ENCODE results near the gene SAE1.
"Not testable (repeated sequence)": the region's sequence is repeated elsewhere in the genome, so short reads cannot be mapped to it uniquely, and the experiment has no call there.

SAE1 gene

DNA sequence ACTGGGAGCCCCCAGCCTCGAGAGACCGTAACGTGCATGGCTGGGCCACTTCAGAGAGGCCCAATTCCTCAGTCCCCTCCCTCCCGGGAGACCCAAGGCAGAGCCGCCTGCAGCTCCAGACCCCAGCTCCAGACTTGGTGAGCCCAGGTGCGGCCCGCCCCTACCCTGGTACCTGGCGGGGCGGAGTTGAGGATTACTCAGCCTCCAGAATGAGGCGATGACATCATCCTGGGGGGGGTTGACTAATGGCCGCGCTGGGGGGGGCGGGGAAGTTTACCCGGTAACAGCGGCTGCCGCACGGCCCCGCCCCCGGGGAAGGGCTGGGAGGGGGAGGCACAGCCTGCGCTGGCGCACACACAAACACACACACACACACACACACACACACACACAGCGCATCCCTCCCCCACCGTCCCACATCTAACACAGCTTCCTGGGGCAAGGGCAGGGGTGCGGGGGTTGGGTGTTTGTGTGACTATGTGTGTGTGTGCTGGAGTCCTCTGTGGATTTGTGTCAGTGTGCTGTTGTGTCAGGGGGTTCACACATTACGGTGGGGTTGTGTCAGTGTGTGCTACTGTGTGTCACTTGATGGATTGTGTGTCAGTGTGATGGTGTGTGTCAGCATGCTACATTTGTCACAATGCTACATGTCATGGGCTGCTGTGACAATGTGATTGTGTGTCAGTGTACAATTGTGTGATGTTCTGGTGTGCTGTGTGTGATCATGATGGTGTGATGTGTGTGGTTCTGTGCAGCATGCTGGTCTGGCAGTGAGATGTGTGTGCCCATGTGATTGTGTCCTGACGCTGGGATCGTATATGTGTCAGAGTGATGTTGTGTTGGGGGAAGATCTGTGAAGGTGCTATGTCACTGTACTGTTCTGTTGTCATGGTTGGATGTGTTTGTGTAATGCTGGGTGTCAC lies 110.6 kb downstream of the SAE1 start:
- CTCF ChIA-PET = interaction anchor here (1.5 kb wide), 1 partner anchor 31 kb away, joined by 5 read pairs; no protein-coding TSS in a partner anchor
- TF ChIP-seq, protein P1, sequence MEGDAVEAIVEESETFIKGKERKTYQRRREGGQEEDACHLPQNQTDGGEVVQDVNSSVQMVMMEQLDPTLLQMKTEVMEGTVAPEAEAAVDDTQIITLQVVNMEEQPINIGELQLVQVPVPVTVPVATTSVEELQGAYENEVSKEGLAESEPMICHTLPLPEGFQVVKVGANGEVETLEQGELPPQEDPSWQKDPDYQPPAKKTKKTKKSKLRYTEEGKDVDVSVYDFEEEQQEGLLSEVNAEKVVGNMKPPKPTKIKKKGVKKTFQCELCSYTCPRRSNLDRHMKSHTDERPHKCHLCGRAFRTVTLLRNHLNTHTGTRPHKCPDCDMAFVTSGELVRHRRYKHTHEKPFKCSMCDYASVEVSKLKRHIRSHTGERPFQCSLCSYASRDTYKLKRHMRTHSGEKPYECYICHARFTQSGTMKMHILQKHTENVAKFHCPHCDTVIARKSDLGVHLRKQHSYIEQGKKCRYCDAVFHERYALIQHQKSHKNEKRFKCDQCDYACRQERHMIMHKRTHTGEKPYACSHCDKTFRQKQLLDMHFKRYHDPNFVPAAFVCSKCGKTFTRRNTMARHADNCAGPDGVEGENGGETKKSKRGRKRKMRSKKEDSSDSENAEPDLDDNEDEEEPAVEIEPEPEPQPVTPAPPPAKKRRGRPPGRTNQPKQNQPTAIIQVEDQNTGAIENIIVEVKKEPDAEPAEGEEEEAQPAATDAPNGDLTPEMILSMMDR (IDR thresholded peaks at IDR 0.05; ENCODE audit: control extremely low read depth, extremely low read depth, low read depth, missing control alignments) = no peak
- peak; percentile 79 for DNase-seq (ENCODE audit: extremely low spot score)
- POLR2A ChIA-PET = interaction anchor here (0.6 kb wide), 1 partner anchor 40 kb away, joined by 4 read pairs; no protein-coding TSS in a partner anchor

GRCh38 chr19:47241919-47242577 lies 111.4 kb downstream of the SAE1 start:
- TF ChIP-seq, protein P1 (IDR thresholded peaks at IDR 0.05; ENCODE audit: control extremely low read depth, extremely low read depth, low read depth, missing control alignments) = peak; percentile 1
- ChIA-PET POLR2A (interaction anchor here (2.7 kb wide), 1 partner anchor 15 kb away, joined by 56 read pairs; no protein-coding TSS in a partner anchor), CTCF (interaction anchor here (6.3 to 12.0 kb wide), 3 partner anchors 35 to 95 kb away, joined by 128 to 444 read pairs (median 194); no protein-coding TSS in a partner anchor)
- peak; percentile 9 for DNase-seq (ENCODE audit: extremely low spot score)

GRCh38 chr19:47243364-47243775 lies 112.7 kb downstream of the SAE1 start:
- ChIA-PET CTCF (interaction anchor here (1.0 to 12.0 kb wide), 14 partner anchors 19 to 148 kb away, joined by 3 to 444 read pairs (median 20); partner anchors contain the start of genes SAE1 and ZC3H4), POLR2A (interaction anchor here (0.8 to 2.7 kb wide), 7 partner anchors 16 to 112 kb away, joined by 3 to 56 read pairs (median 8); partner anchors contain the start of gene SAE1)
- DNase-seq (ENCODE audit: extremely low spot score) = no peak
- TF ChIP-seq, protein P1 (IDR thresholded peaks at IDR 0.05; ENCODE audit: control extremely low read depth, extremely low read depth, low read depth, missing control alignments) = no peak

GRCh38 chr19:47243776-47244547 lies 113.3 kb downstream of the SAE1 start:
- peak; percentile 89 for DNase-seq (ENCODE audit: extremely low spot score)
- CTCF ChIA-PET = interaction anchor here (0.6 to 12.0 kb wide), 51 partner anchors 10 to 587 kb away, joined by 3 to 444 read pairs (median 5); partner anchors contain the start of genes CCDC9, SAE1 and ZC3H4
- TF ChIP-seq, protein P1 (IDR thresholded peaks at IDR 0.05; ENCODE audit: control extremely low read depth, extremely low read depth, low read depth, missing control alignments) = peak; percentile 99
- POLR2A ChIA-PET = interaction anchor here (0.6 to 2.7 kb wide), 12 partner anchors 9 to 514 kb away, joined by 3 to 56 read pairs (median 6); partner anchors contain the start of genes CCDC9, SAE1 and ZC3H4

GRCh38 chr19:47247308-47247990 lies 116.8 kb downstream of the SAE1 start:
- TF ChIP-seq, protein P1 (IDR thresholded peaks at IDR 0.05; ENCODE audit: control extremely low read depth, extremely low read depth, low read depth, missing control alignments) = peak; percentile 87
- CTCF ChIA-PET = interaction anchor here (0.7 to 12.0 kb wide), 28 partner anchors 8 to 234 kb away, joined by 3 to 444 read pairs (median 5); partner anchors contain the start of genes CCDC9, INAFM1 and SAE1
- POLR2A ChIA-PET = interaction anchor here (1.3 to 1.6 kb wide), 2 partner anchors 22 to 47 kb away, joined by 4 to 9 read pairs; no protein-coding TSS in a partner anchor
- DNase-seq (ENCODE audit: extremely low spot score) = peak; percentile 66

DNA sequence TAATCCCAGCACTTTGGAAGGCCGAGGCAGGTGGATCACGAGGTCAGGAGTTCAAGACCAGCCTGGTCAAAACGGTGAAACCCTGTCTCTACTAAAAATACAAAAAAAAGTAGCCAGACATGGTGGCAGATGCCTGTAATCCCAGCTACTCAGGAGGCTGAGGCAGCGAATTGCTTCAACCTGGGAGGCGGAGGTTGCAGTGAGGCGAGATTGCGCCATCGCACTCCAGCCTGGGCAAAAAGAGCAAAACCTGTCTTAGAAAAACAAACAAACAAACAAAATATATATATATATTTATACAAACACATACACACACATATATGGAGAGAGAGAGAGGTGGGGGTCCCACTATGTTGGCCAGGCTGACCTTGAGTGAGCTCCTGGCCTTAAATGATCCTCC lies 122.4 kb downstream of the SAE1 start:
- DNase-seq (ENCODE audit: extremely low spot score); POLR2A ChIA-PET: not testable (repeated sequence)
- CTCF ChIA-PET = interaction anchor here (1.2 to 12.0 kb wide), 6 partner anchors 7 to 104 kb away, joined by 3 to 444 read pairs (median 4); no protein-coding TSS in a partner anchor
